ENCODE data around the gene ZNF586. TPM values are rescaled to one million over a fixed set of nuclear protein-coding genes. Genes with fewer than 3 reads are reported as not detected.
A peak's percentile ranks its signal among the peaks of the same experiment; 100 is the strongest.

The ZNF586 gene
- total RNA-seq, 1 experiment from 2014 or later: 13.2 TPM

GRCh38 chr19:57830071-57830602 is 60.7 kb downstream of the ZNF586 start, which contains the start of gene ZNF587B:
Gene ZNF587B, plus strand, starts transcription at chr19:57830299. Its CDS starts 230 bp downstream, at chr19:57830529.
- Histone ChIP-seq H3F3A (ENCODE audit: low read length, unreplicated experiment) (no peaks in the 10 kb centered on the region), H2AFZ (ENCODE audit: low read length) (no peak within 1 kb of the TSS), H3K27me3 (ENCODE audit: low read length) (no peaks in the 10 kb centered on the region), H3K9ac (ENCODE audit: low read length) (no peak within 1 kb of the TSS), H3K9me2 (replicated peaks; ENCODE audit: low read length) (no peaks in the 10 kb centered on the region), H3K4me3 (ENCODE audit: low read length) (no peak within 1 kb of the TSS), H3K9me3 (ENCODE audit: low read length) (no peaks in the 10 kb centered on the region), H3K4me2 (ENCODE audit: low read length) (no peak within 1 kb of the TSS), H4K20me1 (ENCODE audit: low read length) (peaks cover 27% of the 10 kb centered on the region; the same call in 1 of the 2 replicates), H3K4me1 (ENCODE audit: insufficient read depth, low read length) (no peaks in the 10 kb centered on the region), H3K36me3 (ENCODE audit: low read depth, low read length) (peaks cover 30% of the 10 kb centered on the region), H3K79me2 (ENCODE audit: low read length) (peaks cover 77% of the 10 kb centered on the region), H3K27ac (ENCODE audit: low read length) (no peak within 1 kb of the TSS)
- CTCF ChIA-PET: no interaction called here
- POLR2A ChIA-PET (ENCODE audit: unreplicated experiment): no interaction called here
- no TSS peak for BruUV-seq (replicated peaks)
- ATAC-seq (peak; percentile 49; the same call in 1 of the 2 replicates), DNase-seq (peak; percentile 49)
- TF ChIP-seq EZH2phosphoT487 (IDR thresholded peaks at IDR 0.05; ENCODE audit: borderline replicate concordance, low read length) (no peak), CTCF (conservative IDR thresholded peaks at IDR 0.05; ENCODE audit: low read depth, low read length) (peak; percentile 79)
- intact Hi-C loops (cut with micrococcal nuclease): no loop called here

Other genes starting within 250 kb of the ZNF586 start
- 4.3 and 5.0 TPM in 2 replicates for gene ZNF549, start 242.3 kb upstream of the ZNF586 start, total RNA-seq (2014; rRNA removed)
- gene ZNF550, start 209.8 kb upstream of the ZNF586 start, total RNA-seq (2014; rRNA removed): 3.1 and 4.2 TPM in 2 replicates
- 2.4 and 3.6 TPM in 2 replicates for gene ZNF416, start 190.8 kb upstream of the ZNF586 start, total RNA-seq (2014; rRNA removed)
- 0.33 and 0.46 TPM in 2 replicates for gene ZIK1, start 185.5 kb upstream of the ZNF586 start, total RNA-seq (2014; rRNA removed)
- gene ZNF530, start 169.8 kb upstream of the ZNF586 start, total RNA-seq (2014; rRNA removed): 15.0 and 16.9 TPM in 2 replicates
- gene ZNF134, start 155.4 kb upstream of the ZNF586 start, total RNA-seq (2014; rRNA removed): 22.2 and 22.3 TPM in 2 replicates
- 9.6 and 10.1 TPM in 2 replicates for gene ZNF211, start 136.5 kb upstream of the ZNF586 start, total RNA-seq (2014; rRNA removed)
- gene ZSCAN4, start 100.7 kb upstream of the ZNF586 start, total RNA-seq (2014; rRNA removed): not detected in 2 replicates
- gene ZNF551, start 87.7 kb upstream of the ZNF586 start, total RNA-seq (2014; rRNA removed): 19.7 and 20.4 TPM in 2 replicates
- gene ZNF154, start 60.5 kb upstream of the ZNF586 start, total RNA-seq (2014; rRNA removed): 0.46 TPM in 1 of 2 replicates, not detected in the other
- gene ZNF671, start 42.1 kb upstream of the ZNF586 start, total RNA-seq (2014; rRNA removed): 2.3 and 4.2 TPM in 2 replicates
- gene ZNF776, start 22.9 kb upstream of the ZNF586 start, total RNA-seq (2014; rRNA removed): 14.1 and 17.3 TPM in 2 replicates
- gene ZNF552, start 45.2 kb downstream of the ZNF586 start, total RNA-seq (2014; rRNA removed): 8.4 and 12.0 TPM in 2 replicates
- gene ZNF587B, start 60.6 kb downstream of the ZNF586 start, total RNA-seq (2014; rRNA removed): 21.2 and 28.0 TPM in 2 replicates
- gene ZNF587, start 80.2 kb downstream of the ZNF586 start, total RNA-seq (2014; rRNA removed): 16.3 and 21.4 TPM in 2 replicates
- 3.3 and 3.6 TPM in 2 replicates for gene ZNF814, start 119.4 kb downstream of the ZNF586 start, total RNA-seq (2014; rRNA removed)
- 9.3 and 10.1 TPM in 2 replicates for gene ZNF417, start 146.9 kb downstream of the ZNF586 start, total RNA-seq (2014; rRNA removed)
- gene ZNF418, start 165.7 kb downstream of the ZNF586 start, total RNA-seq (2014; rRNA removed): 0.04 TPM in 1 of 2 replicates, not detected in the other
- 4.4 and 5.5 TPM in 2 replicates for gene ZNF256, start 178.0 kb downstream of the ZNF586 start, total RNA-seq (2014; rRNA removed)
- 0.40 TPM in 1 of 2 replicates, not detected in the other for gene C19orf18, start 204.9 kb downstream of the ZNF586 start, total RNA-seq (2014; rRNA removed)
- 6.0 and 7.0 TPM in 2 replicates for gene ZNF606, start 233.1 kb downstream of the ZNF586 start, total RNA-seq (2014; rRNA removed)